ENCODE results near the gene ZC3H18. TPM values are rescaled to one million over a fixed set of nuclear protein-coding genes. Genes with fewer than 3 reads are reported as not detected.

ZC3H18 gene
- total RNA-seq, 1 experiment from 2014 or later = 57.8 TPM

DNA sequence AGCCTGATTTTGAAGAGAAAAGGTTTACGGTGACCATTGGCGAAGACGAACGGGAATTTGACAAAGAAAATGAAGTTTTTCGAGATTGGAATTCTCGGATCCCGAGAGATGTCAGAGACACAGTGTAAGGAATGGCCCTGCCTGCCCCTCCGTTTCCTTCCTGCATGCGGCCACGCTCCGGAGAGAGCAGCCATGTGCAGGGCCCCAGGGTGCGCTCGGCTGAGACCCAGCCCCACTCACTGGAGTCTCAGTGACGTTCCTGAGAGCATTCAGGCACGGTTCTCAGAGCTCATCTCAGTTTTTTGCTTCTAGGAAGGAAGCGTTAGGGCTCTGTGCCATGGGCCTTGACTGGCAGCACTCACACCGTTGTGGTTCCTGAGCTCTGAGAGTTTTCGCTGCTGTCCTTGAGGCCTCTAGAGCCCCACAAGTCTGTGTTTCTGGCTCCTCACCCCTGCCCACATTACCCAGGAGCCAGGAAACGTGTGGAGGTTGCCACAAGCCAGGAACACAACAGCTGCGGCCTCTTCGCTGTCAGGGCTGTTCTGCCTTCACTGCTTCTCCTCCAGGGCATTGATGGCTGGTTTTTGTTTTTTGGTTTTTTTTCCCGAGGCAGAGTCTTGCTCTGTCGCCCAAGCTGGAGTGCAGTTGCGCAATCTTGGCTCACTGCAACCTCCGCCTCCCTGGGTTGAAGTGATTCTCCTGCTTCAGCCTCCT is 29.8 kb downstream of the ZC3H18 start:
- no peak overlapping the region for H3K4me2 ChIP-seq (ENCODE audit: low read length)
- TF ChIP-seq, protein P1, sequence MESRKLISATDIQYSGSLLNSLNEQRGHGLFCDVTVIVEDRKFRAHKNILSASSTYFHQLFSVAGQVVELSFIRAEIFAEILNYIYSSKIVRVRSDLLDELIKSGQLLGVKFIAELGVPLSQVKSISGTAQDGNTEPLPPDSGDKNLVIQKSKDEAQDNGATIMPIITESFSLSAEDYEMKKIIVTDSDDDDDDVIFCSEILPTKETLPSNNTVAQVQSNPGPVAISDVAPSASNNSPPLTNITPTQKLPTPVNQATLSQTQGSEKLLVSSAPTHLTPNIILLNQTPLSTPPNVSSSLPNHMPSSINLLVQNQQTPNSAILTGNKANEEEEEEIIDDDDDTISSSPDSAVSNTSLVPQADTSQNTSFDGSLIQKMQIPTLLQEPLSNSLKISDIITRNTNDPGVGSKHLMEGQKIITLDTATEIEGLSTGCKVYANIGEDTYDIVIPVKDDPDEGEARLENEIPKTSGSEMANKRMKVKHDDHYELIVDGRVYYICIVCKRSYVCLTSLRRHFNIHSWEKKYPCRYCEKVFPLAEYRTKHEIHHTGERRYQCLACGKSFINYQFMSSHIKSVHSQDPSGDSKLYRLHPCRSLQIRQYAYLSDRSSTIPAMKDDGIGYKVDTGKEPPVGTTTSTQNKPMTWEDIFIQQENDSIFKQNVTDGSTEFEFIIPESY (IDR thresholded peaks at IDR 0.05; ENCODE audit: extremely low read depth, insufficient replicate concordance, low read length) = no peak
- TF ChIP-seq CEBPB (IDR thresholded peaks at IDR 0.05; ENCODE audit: low read depth) = peak; percentile 49; the same call in 1 of the 2 replicates
- H3K79me2 ChIP-seq (ENCODE audit: insufficient read depth, low read length) = peaks cover 61% of the 10 kb centered on the region
- H3K36me3 ChIP-seq (ENCODE audit: control insufficient read depth in 1 of 2, insufficient read depth in 2 of 2, low read length in 2 of 2) = peaks cover 48 to 54% of the 10 kb centered on the region in 2 experiments; a peak in 3 of 4 replicates
- H4K20me1 ChIP-seq (ENCODE audit: insufficient read depth) = 0 out of 2 replicates have a peak, but pooled peaks cover 4% of the 10 kb centered on the region
- BruUV-seq (replicated peaks) = no TSS peak
- H3K9me3 ChIP-seq (ENCODE audit: control insufficient read depth in 1 of 2, insufficient read depth in 1 of 2, low read depth in 1 of 2, low read length in 2 of 2) = no peaks in the 10 kb centered on the region
- no peak overlapping the region for H3K4me3 ChIP-seq (replicated peaks in 1 of 2; ENCODE audit: low read depth in 1 of 2, low read length in 2 of 2)
- ChIA-PET CTCF (no interaction called here), RAD21 (ENCODE audit: low non-redundant PET in 1 of 2, low total read pairs in 2 of 2, uncharacterized antibody in 2 of 2, unreplicated experiment in 2 of 2) (no interaction called here), POLR2A (no interaction called here)
- H3K4me1 ChIP-seq (ENCODE audit: control insufficient read depth in 1 of 2, insufficient read depth in 2 of 2, low read length in 2 of 2) = no peaks in the 10 kb centered on the region
- no peak overlapping the region for H3K27ac ChIP-seq (ENCODE audit: low read depth, low read length)
- no peak overlapping the region for H2AFZ ChIP-seq (ENCODE audit: low read depth, low read length, poor library complexity, severe bottlenecking)
- no peaks in the 10 kb centered on the region for H3K9me2 ChIP-seq (ENCODE audit: insufficient read depth)
- no peak for ATAC-seq
- H3K27me3 ChIP-seq (ENCODE audit: insufficient read depth, low read length) = no peaks in the 10 kb centered on the region
- DNase-seq (ENCODE audit: low read depth, low spot score) = no peak
- intact Hi-C loops (cut with micrococcal nuclease) = no loop called here
- no peak overlapping the region for H3K9ac ChIP-seq (ENCODE audit: low read length)

DNA sequence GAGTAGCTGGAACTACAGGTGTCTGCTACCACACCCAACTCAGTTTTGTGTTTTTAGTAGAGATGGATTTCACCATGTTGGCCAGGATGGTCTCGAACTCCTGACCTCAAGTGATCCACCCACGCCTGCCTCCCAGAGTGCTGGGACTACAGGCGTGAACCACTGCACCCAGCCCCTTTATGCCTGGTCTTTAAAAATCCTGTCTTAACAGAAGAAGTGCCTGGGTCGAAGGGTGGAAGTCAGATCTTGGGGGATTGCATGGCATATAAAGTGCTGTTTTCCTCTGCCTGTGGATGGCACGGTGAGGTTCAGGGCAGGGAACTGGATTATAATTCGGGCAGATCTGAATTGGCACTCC is 30.3 kb downstream of the ZC3H18 start:
- Histone ChIP-seq H3K36me3 (ENCODE audit: control insufficient read depth in 1 of 2, insufficient read depth in 2 of 2, low read length in 2 of 2) (peaks cover 47 to 54% of the 10 kb centered on the region in 2 experiments; a peak in 3 of 4 replicates), H3K9ac (ENCODE audit: low read length) (no peak overlapping the region), H4K20me1 (ENCODE audit: insufficient read depth) (0 out of 2 replicates have a peak, but pooled peaks cover 4% of the 10 kb centered on the region), H3K9me2 (ENCODE audit: insufficient read depth) (no peaks in the 10 kb centered on the region), H3K4me1 (ENCODE audit: control insufficient read depth in 1 of 2, insufficient read depth in 2 of 2, low read length in 2 of 2) (no peaks in the 10 kb centered on the region), H2AFZ (ENCODE audit: low read depth, low read length, poor library complexity, severe bottlenecking) (no peak overlapping the region), H3K9me3 (ENCODE audit: control insufficient read depth in 1 of 2, insufficient read depth in 1 of 2, low read depth in 1 of 2, low read length in 2 of 2) (no peaks in the 10 kb centered on the region), H3K4me2 (ENCODE audit: low read length) (no peak overlapping the region), H3K79me2 (ENCODE audit: insufficient read depth, low read length) (peaks cover 55% of the 10 kb centered on the region), H3K27ac (ENCODE audit: low read depth, low read length) (no peak overlapping the region), H3K4me3 (replicated peaks in 1 of 2; ENCODE audit: low read depth in 1 of 2, low read length in 2 of 2) (no peak overlapping the region), H3K27me3 (ENCODE audit: insufficient read depth, low read length) (no peaks in the 10 kb centered on the region)
- ChIA-PET CTCF (no interaction called here), RAD21 (ENCODE audit: low non-redundant PET in 1 of 2, low total read pairs in 2 of 2, uncharacterized antibody in 2 of 2, unreplicated experiment in 2 of 2) (no interaction called here), POLR2A (no interaction called here)
- ATAC-seq = no peak
- intact Hi-C loops (cut with micrococcal nuclease) = no loop called here
- BruUV-seq (replicated peaks) = no TSS peak
- no peak for DNase-seq (ENCODE audit: low read depth, low spot score)
- TF ChIP-seq EGR1 (IDR thresholded peaks at IDR 0.05; ENCODE audit: low read depth) (no peak), EZH2 (IDR thresholded peaks at IDR 0.05) (no peak), CBX3 (IDR thresholded peaks at IDR 0.05; ENCODE audit: low read depth) (no peak), SIN3A (IDR thresholded peaks at IDR 0.05; ENCODE audit: low read depth) (no peak), SRF (IDR thresholded peaks at IDR 0.05; ENCODE audit: low read depth) (no peak), ZNF274 (IDR thresholded peaks at IDR 0.05; ENCODE audit: low read depth, low read length) (no peak), ELF1 (IDR thresholded peaks at IDR 0.05; ENCODE audit: borderline replicate concordance, low read depth) (no peak)
- TF ChIP-seq, protein P2, sequence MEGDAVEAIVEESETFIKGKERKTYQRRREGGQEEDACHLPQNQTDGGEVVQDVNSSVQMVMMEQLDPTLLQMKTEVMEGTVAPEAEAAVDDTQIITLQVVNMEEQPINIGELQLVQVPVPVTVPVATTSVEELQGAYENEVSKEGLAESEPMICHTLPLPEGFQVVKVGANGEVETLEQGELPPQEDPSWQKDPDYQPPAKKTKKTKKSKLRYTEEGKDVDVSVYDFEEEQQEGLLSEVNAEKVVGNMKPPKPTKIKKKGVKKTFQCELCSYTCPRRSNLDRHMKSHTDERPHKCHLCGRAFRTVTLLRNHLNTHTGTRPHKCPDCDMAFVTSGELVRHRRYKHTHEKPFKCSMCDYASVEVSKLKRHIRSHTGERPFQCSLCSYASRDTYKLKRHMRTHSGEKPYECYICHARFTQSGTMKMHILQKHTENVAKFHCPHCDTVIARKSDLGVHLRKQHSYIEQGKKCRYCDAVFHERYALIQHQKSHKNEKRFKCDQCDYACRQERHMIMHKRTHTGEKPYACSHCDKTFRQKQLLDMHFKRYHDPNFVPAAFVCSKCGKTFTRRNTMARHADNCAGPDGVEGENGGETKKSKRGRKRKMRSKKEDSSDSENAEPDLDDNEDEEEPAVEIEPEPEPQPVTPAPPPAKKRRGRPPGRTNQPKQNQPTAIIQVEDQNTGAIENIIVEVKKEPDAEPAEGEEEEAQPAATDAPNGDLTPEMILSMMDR (IDR thresholded peaks at IDR 0.05 in 2 of 3, conservative IDR thresholded peaks at IDR 0.05 in 1 of 3; ENCODE audit: borderline replicate concordance in 1 of 3, insufficient read depth in 1 of 3, low read depth in 2 of 3, low read length in 2 of 3) = no peak
- TF ChIP-seq, protein P3, sequence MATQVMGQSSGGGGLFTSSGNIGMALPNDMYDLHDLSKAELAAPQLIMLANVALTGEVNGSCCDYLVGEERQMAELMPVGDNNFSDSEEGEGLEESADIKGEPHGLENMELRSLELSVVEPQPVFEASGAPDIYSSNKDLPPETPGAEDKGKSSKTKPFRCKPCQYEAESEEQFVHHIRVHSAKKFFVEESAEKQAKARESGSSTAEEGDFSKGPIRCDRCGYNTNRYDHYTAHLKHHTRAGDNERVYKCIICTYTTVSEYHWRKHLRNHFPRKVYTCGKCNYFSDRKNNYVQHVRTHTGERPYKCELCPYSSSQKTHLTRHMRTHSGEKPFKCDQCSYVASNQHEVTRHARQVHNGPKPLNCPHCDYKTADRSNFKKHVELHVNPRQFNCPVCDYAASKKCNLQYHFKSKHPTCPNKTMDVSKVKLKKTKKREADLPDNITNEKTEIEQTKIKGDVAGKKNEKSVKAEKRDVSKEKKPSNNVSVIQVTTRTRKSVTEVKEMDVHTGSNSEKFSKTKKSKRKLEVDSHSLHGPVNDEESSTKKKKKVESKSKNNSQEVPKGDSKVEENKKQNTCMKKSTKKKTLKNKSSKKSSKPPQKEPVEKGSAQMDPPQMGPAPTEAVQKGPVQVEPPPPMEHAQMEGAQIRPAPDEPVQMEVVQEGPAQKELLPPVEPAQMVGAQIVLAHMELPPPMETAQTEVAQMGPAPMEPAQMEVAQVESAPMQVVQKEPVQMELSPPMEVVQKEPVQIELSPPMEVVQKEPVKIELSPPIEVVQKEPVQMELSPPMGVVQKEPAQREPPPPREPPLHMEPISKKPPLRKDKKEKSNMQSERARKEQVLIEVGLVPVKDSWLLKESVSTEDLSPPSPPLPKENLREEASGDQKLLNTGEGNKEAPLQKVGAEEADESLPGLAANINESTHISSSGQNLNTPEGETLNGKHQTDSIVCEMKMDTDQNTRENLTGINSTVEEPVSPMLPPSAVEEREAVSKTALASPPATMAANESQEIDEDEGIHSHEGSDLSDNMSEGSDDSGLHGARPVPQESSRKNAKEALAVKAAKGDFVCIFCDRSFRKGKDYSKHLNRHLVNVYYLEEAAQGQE (IDR thresholded peaks at IDR 0.05; ENCODE audit: low read depth) = no peak
- TF ChIP-seq, protein P4, sequence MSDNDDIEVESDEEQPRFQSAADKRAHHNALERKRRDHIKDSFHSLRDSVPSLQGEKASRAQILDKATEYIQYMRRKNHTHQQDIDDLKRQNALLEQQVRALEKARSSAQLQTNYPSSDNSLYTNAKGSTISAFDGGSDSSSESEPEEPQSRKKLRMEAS (IDR thresholded peaks at IDR 0.05) = no peak
